Measurements from ENCODE around the gene DOHH.

Gene DOHH

GRCh38 chr19:3500429-3501101 is at the start of gene DOHH:
TSS of gene DOHH (minus strand) at chr19:3500674. CDS start at chr19:3496814, 3,860 bp downstream.
- peak; percentile 89 for DNase-seq (ENCODE audit: low read depth in 2 of 2)

- no peak for DNase-seq (ENCODE audit: low read depth in 2 of 2)
These were observed 49.3 kb upstream of the DOHH start for GRCh38 chr19:3549816-3550215.

GRCh38 chr19:3548606-3549005 is 48.1 kb upstream of the DOHH start:
- no peak for DNase-seq (ENCODE audit: low read depth in 2 of 2)

GRCh38 chr19:3547767-3548282 is 47.4 kb upstream of the DOHH start:
- no peak for DNase-seq (ENCODE audit: low read depth in 2 of 2)

- no peak for DNase-seq (ENCODE audit: low read depth in 2 of 2)
These were observed 46.8 kb upstream of the DOHH start for GRCh38 chr19:3547301-3547731.

GRCh38 chr19:3546119-3546518 is 45.6 kb upstream of the DOHH start:
- DNase-seq (ENCODE audit: low read depth in 2 of 2): no peak

GRCh38 chr19:3545669-3546034 is 45.2 kb upstream of the DOHH start:
- no peak for DNase-seq (ENCODE audit: low read depth in 2 of 2)

GRCh38 chr19:3544742-3545668 is 44.5 kb upstream of the DOHH start:
- peak; percentile 51 to 69 for DNase-seq (ENCODE audit: low read depth in 2 of 2)

- DNase-seq (ENCODE audit: low read depth in 2 of 2): no peak
These were observed 43.5 kb upstream of the DOHH start for GRCh38 chr19:3544058-3544376.

GRCh38 chr19:3543150-3544057 is 42.9 kb upstream of the DOHH start:
- no peak for DNase-seq (ENCODE audit: low read depth in 2 of 2)

GRCh38 chr19:3539756-3540118 is 39.3 kb upstream of the DOHH start:
- DNase-seq (ENCODE audit: low read depth in 2 of 2): no peak

GRCh38 chr19:3538965-3539755 is 38.7 kb upstream of the DOHH start, which contains the start of gene TEKTIP1:
TSS of gene TEKTIP1 (plus strand) at chr19:3539174. CDS start at chr19:3539178, 4 bp downstream.
- no peak for DNase-seq (ENCODE audit: low read depth in 2 of 2)

GRCh38 chr19:3538258-3538929 is 37.9 kb upstream of the DOHH start:
- DNase-seq (ENCODE audit: low read depth in 2 of 2): no peak

- DNase-seq (ENCODE audit: low read depth in 2 of 2): no peak
These were observed 37.2 kb upstream of the DOHH start for GRCh38 chr19:3537438-3538240.

GRCh38 chr19:3537101-3537437 is 36.6 kb upstream of the DOHH start:
- no peak for DNase-seq (ENCODE audit: low read depth in 2 of 2)

- DNase-seq (ENCODE audit: low read depth in 2 of 2): no peak
These were observed 36.1 kb upstream of the DOHH start for GRCh38 chr19:3536429-3537100.

GRCh38 chr19:3535981-3536380 is 35.5 kb upstream of the DOHH start:
- DNase-seq (ENCODE audit: low read depth in 2 of 2): no peak

GRCh38 chr19:3535563-3535965 is 35.1 kb upstream of the DOHH start:
- no peak for DNase-seq (ENCODE audit: low read depth in 2 of 2)

- DNase-seq (ENCODE audit: low read depth in 2 of 2): no peak
These were observed 34.7 kb upstream of the DOHH start for GRCh38 chr19:3535235-3535535.
